B cell (primary cell): ENCODE results near the gene NCOA1. TPM values are rescaled to one million over a fixed set of nuclear protein-coding genes. Genes with fewer than 3 reads are reported as not detected.

Experiments
- ATAC-seq: fragments of 200-7000 bp; cut with Tn5 transposase; one replicate; pipeline ENCODE4 v1.10.0; 2021; ENCODE audit warnings: low read depth, mild to moderate bottlenecking, moderate number of reproducible peaks, moderate library complexity
- CTCF ChIA-PET: fragments of 350-600 bp; sonication (Branson Sonifier 250); formaldehyde crosslinking; loops from one replicate; lab custom pipeline; 2021; ENCODE audit warnings: antibody characterized with exemption, inconsistent platforms; lab: Charles Lee
- POLR2A ChIA-PET: fragments of 350-600 bp; sonication (Branson Sonifier 250); formaldehyde crosslinking; loops from one replicate; lab custom pipeline; 2021; ENCODE audit warnings: antibody characterized with exemption; lab: Charles Lee
- DNase-seq: peaks from one replicate; pipeline ENCODE4 v3.0.0; 2013
- H2AFZ ChIP-seq: 2 replicates; pipeline ENCODE4 v1.6.1; 2012; ENCODE audit warnings: mild to moderate bottlenecking, low read depth, low read length; ENCODE audit not compliant: insufficient read depth, poor library complexity, severe bottlenecking
- H3K27ac ChIP-seq, 2 donors: 1 replicate in 1 of 2; 2 replicates in 1 of 2; pipeline ENCODE4 v1.5.1; 2012 to 2013; ENCODE audit warnings: low read length in 2 of 2, mild to moderate bottlenecking in 2 of 2, moderate library complexity in 1 of 2
- H3K27me3 ChIP-seq, 4 experiments: fragments of 200-600 bp in 1 of 4; sonication (generic) in 1 of 4; replicated peaks in 1 of 4; 1 replicate in 2 of 4; 2 replicates in 2 of 4; pipeline versions ENCODE4 v1.6.1 to v1.7.0; 2013 to 2016; ENCODE audit warnings: low read length in 3 of 4, mild to moderate bottlenecking in 2 of 4, mixed read lengths in 1 of 4, moderate library complexity in 1 of 4; ENCODE audit not compliant: insufficient read depth in 4 of 4, control insufficient read depth in 3 of 4; ENCODE audit errors: control extremely low read depth in 1 of 4
- H3K36me3 ChIP-seq, 2 experiments: replicated peaks in 1 of 2; 1 replicate in 1 of 2; 2 replicates in 1 of 2; pipeline versions ENCODE4 v1.6.1 to v1.7.1; 2013; ENCODE audit warnings: low read length in 1 of 2; ENCODE audit not compliant: insufficient read depth in 2 of 2, control insufficient read depth in 1 of 2; ENCODE audit errors: control extremely low read depth in 1 of 2, extremely low read depth in 1 of 2
- H3K4me1 ChIP-seq, 2 donors: fragments of 200-600 bp in 1 of 2; sonication (generic) in 1 of 2; 1 replicate in 1 of 2; 2 replicates in 1 of 2; pipeline versions ENCODE4 v1.5.1 to v1.6.1; 2013 to 2017; ENCODE audit warnings: low read length in 2 of 2; ENCODE audit not compliant: control insufficient read depth in 2 of 2, insufficient read depth in 2 of 2
- H3K4me2 ChIP-seq: replicated peaks from 2 replicates; pipeline ENCODE3; 2012; ENCODE audit warnings: mild to moderate bottlenecking, low read depth, low read length; ENCODE audit not compliant: poor library complexity, severe bottlenecking
- H3K4me3 ChIP-seq, 5 experiments: fragments of 200-600 bp in 1 of 5; sonication (generic) in 1 of 5; 1 replicate in 3 of 5; 2 replicates in 2 of 5; pipeline versions ENCODE4 v1.5.1 to v1.7.0; 2011 to 2016; ENCODE audit warnings: low read length in 4 of 5, mild to moderate bottlenecking in 4 of 5, low read depth in 2 of 5, control low read depth in 1 of 5, moderate library complexity in 1 of 5; ENCODE audit not compliant: insufficient read depth in 1 of 5; ENCODE audit errors: control extremely low read depth in 1 of 5, extremely low read depth in 1 of 5
- H3K79me2 ChIP-seq: fragments of 200-600 bp; sonication (generic); one replicate; pipeline ENCODE4 v1.6.0; 2016; ENCODE audit warnings: low read length; ENCODE audit not compliant: control insufficient read depth, insufficient read depth
- H3K9ac ChIP-seq: fragments of 200-600 bp; sonication (generic); 2 replicates; pipeline ENCODE4 v1.6.1; 2017; ENCODE audit warnings: mild to moderate bottlenecking, low read length, moderate library complexity
- H3K9me3 ChIP-seq, 3 donors: one replicate each; pipeline versions ENCODE4 v1.6.1 to v1.7.1; 2013; ENCODE audit warnings: low read length in 2 of 3; ENCODE audit not compliant: control insufficient read depth in 2 of 3, insufficient read depth in 1 of 3; ENCODE audit errors: control extremely low read depth in 1 of 3
- H4K20me1 ChIP-seq: 2 replicates; pipeline ENCODE4 v1.6.0; 2012; ENCODE audit warnings: mild to moderate bottlenecking, low read length; ENCODE audit not compliant: insufficient read depth, control insufficient read depth, poor library complexity, severe bottlenecking
- H3K27ac Mint-ChIP-seq: one replicate; pipeline ENCODE4 v1.8.0; 2021; ENCODE audit warnings: mixed read lengths
- H3K27me3 Mint-ChIP-seq: one replicate; pipeline ENCODE4 v1.8.0; 2021; ENCODE audit warnings: mixed read lengths
- H3K4me1 Mint-ChIP-seq: one replicate; pipeline ENCODE4 v1.8.0; 2021; ENCODE audit warnings: mixed read lengths
- H3K4me3 Mint-ChIP-seq: one replicate; pipeline ENCODE4 v1.8.0; 2021; ENCODE audit warnings: mixed read lengths
- H3K9me3 Mint-ChIP-seq: one replicate; pipeline ENCODE4 v1.8.0; 2022; ENCODE audit warnings: mixed read lengths; ENCODE audit not compliant: insufficient read depth
- EZH2 ChIP-seq: IDR thresholded peaks from 2 replicates; pipeline ENCODE4 v1.6.1; 2012; ENCODE audit warnings: borderline replicate concordance, low read depth, mild to moderate bottlenecking, moderate library complexity, low read length; ENCODE audit not compliant: insufficient read depth, poor library complexity, severe bottlenecking
- WGBS: methylation state at CpG from one replicate; pipeline ENCODE4 v1.1.5; 2013; ENCODE audit warnings: missing lambda C conversion rate; ENCODE audit not compliant: insufficient coverage; 5-methylcytosine and 5-hydroxymethylcytosine counted together
- intact Hi-C: fragments of 100-400 bp; cut with micrococcal nuclease; formaldehyde crosslinking; loops from one replicate; pipeline ENCODE4 v1.10.0; 2022
- polyA plus RNA-seq: library from polyadenylated mRNA; depleted of rRNA; stranded (reverse); fragments of >200 nt; gene quantifications from 2 replicates; pipeline ENCODE4 v1.2.3, GENCODE V29; 2012
- total RNA-seq, 2 donors: library from RNA; stranded (reverse); fragments of 120-200 nt in 1 of 2; gene quantifications; 1 replicate in 1 of 2; 2 replicates in 1 of 2; pipeline versions ENCODE4 v1.2.3 to v1.2.4, GENCODE V29; 2013 to 2022
- TF ChIP-seq, protein P1 (sequence below): fragments of 200-600 bp; IDR thresholded peaks from one replicate; pipeline ENCODE4 v1.8.0; 2022; ENCODE audit warnings: antibody characterized with exemption, mild to moderate bottlenecking

The NCOA1 gene
- total and polyA plus RNA-seq, 2 donors (not counting 1 experiment from before 2014, with no cell fraction given): 11.6 to 49.1 TPM

DNA sequence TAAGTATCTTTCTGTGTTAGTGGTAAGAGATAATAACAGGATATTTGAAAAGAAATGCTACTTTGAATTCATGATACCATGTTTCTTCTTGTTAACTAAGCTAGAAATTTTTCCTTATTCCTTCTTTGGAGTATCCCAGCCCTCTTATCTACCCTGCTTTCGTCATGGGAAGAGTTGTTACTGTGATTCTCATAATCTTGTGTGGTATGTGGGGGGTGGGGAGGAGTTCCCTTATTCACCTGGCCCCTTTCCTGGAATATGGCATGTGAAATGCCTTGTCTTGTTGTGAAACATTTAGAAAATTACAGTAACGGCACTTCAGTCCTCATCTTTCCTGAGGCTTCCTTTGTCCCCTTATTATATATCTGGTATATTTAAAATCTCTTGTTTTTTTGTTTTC is 129.9 kb downstream of the NCOA1 start:
- Histone ChIP-seq H3K27me3 (no peaks in the 10 kb centered on the region), H4K20me1 (peaks cover 22% of the 10 kb centered on the region), H3K79me2 (peaks cover 28% of the 10 kb centered on the region), H3K4me2 (no peak overlapping the region), H3K36me3 (no peaks in the 10 kb centered on the region), H3K9me3 (no peaks in the 10 kb centered on the region), H2AFZ (no peak overlapping the region), H3K27ac (no peak overlapping the region), H3K4me3 (no peak overlapping the region), H3K4me1 (no peaks in the 10 kb centered on the region), H3K9ac (no peak overlapping the region)
- H3K27ac Mint-ChIP-seq: no peak overlapping the region
- H3K4me1 Mint-ChIP-seq: peaks cover 3% of the 10 kb centered on the region
- ChIA-PET CTCF (no interaction called here), POLR2A (no interaction called here)
- WGBS: no CpG with 5 or more reads among the region's 2 CpGs
- no peak overlapping the region for H3K4me3 Mint-ChIP-seq
- no peaks in the 10 kb centered on the region for H3K27me3 Mint-ChIP-seq
- no peaks in the 10 kb centered on the region for H3K9me3 Mint-ChIP-seq
- DNase-seq: no peak
- intact Hi-C loops: no loop called here
- ATAC-seq: no peak
- no peak for TF ChIP-seq EZH2
- TF ChIP-seq, protein P1, sequence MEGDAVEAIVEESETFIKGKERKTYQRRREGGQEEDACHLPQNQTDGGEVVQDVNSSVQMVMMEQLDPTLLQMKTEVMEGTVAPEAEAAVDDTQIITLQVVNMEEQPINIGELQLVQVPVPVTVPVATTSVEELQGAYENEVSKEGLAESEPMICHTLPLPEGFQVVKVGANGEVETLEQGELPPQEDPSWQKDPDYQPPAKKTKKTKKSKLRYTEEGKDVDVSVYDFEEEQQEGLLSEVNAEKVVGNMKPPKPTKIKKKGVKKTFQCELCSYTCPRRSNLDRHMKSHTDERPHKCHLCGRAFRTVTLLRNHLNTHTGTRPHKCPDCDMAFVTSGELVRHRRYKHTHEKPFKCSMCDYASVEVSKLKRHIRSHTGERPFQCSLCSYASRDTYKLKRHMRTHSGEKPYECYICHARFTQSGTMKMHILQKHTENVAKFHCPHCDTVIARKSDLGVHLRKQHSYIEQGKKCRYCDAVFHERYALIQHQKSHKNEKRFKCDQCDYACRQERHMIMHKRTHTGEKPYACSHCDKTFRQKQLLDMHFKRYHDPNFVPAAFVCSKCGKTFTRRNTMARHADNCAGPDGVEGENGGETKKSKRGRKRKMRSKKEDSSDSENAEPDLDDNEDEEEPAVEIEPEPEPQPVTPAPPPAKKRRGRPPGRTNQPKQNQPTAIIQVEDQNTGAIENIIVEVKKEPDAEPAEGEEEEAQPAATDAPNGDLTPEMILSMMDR: no peak

DNA sequence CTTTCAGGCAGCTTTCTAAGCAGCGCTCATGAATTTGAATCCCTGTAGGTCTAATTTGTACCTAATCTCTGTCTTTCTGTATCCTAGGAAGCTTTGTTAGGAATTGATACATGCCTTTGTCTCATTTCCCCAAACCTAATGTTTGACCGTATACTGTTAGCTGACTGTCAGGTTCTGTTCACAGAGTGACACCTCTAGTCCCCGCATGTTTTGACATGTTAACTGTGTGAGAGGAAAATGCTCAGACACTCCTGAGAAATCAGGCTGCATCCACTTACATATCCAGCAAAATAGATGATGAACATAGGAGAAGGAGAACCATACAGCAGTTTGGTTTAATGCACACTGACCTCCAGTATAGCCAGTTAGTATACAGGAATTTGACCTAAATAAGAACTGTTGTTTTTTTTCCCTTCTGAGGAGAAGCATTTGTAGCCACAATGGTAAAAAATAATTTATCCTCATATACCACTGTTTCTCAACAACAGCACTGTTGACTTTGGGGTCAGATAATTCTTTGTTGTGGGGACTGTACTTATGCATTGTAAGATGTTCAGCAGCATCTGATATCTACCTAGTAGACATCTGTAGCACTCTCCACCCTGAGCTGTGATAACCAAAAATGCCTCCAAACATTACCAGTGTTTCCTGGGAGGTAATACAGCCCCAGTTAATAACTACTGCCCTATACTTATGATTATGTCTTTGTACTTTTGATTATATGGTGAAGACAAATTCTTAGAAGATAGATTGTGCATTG is 130.9 kb downstream of the NCOA1 start:
- H3K36me3 ChIP-seq: no peaks in the 10 kb centered on the region
- Mint-ChIP-seq H3K9me3 (no peaks in the 10 kb centered on the region), H3K4me1 (peaks cover 5% of the 10 kb centered on the region), H3K4me3 (no peak overlapping the region), H3K27me3 (no peaks in the 10 kb centered on the region), H3K27ac (no peak overlapping the region)
- intact Hi-C loops: no loop called here
- H3K27me3 ChIP-seq: no peaks in the 10 kb centered on the region
- no peak for ATAC-seq
- POLR2A ChIA-PET: no interaction called here
- peaks cover 28% of the 10 kb centered on the region for H4K20me1 ChIP-seq
- no peak for TF ChIP-seq EZH2
- TF ChIP-seq, protein P1: no peak
- 100% methylated on average over 1 of the region's 3 CpGs for WGBS
- H3K79me2 ChIP-seq: peaks cover 39% of the 10 kb centered on the region
- H3K9me3 ChIP-seq: no peaks in the 10 kb centered on the region
- no peak overlapping the region for H3K27ac ChIP-seq
- CTCF ChIA-PET: no interaction called here
- no peak overlapping the region for H3K9ac ChIP-seq
- no peaks in the 10 kb centered on the region for H3K4me1 ChIP-seq
- no peak overlapping the region for H3K4me2 ChIP-seq
- no peak for DNase-seq
- H2AFZ ChIP-seq: no peak overlapping the region
- H3K4me3 ChIP-seq: no peak overlapping the region
